ENCODE data around the gene ITIH1.

Gene ITIH1

DNA sequence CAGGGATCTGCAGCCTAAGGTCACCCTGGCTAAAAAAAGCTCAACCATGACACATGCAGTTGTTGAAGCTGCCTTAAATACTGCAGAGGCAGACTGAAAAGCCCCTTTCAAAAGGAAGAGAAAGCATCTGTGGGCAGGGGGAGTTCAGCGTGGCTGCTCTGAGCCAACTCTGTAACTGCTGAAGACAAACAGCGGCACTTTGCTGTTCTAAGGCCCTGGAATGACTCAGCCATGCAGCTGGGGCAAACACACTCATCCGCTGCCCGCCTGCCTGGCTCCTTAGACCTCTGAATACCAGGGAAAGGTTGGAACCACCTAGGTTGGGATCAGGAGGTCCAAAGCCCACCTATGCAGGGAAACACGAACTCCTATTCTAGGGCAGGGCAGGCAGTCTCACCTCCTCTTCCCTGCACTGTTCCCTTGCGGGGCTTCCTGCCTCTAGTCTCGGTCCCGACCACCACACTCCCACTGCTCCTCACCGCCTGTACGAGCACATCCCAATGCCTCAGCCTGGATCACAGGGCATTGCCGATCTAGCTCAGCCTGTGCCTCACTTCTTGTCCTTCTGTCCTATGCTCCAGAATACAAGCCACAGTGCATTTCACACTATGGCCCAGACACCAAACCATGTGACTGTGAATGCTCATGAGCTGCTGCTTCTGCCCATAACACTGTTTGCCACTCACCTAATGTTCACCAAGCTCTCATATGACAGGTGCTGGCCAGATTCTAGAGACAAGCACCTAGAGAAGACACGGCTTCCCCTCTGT is 64.0 kb downstream of the ITIH1 start:
- DNase-seq (ENCODE audit: low spot score) = no peak

All from HuH-7 (cell line).